HG03095 (cell line): Measurements from ENCODE around the gene OPCML.

ENCODE experiments used
- ATAC-seq: cut with Tn5 transposase; IDR thresholded peaks from one replicate; pipeline ENCODE4 v1.9.1; 2021; ENCODE audit warnings: moderate library complexity; ENCODE audit not compliant: unreplicated experiment

The OPCML gene

DNA sequence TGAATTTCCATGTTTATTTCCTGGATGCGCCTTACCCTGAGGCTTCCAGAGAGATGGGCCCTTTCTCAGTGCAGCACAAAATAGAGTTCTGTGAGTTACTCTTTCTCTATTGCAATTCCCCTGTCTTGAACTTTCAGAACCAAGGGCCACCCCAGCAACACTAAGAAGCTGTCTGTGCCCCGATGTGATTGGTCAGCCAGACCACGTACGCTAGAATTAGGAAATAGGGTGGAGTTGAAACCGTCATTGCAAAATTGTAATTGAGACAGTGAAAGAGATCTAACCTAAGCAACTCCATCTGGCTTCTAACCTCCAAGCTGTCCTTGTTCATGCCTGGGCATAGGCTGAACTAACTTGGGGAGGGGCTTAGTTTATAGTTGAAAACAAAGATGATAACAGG, 981.3 kb downstream of the OPCML start:
- ATAC-seq = no peak

DNA sequence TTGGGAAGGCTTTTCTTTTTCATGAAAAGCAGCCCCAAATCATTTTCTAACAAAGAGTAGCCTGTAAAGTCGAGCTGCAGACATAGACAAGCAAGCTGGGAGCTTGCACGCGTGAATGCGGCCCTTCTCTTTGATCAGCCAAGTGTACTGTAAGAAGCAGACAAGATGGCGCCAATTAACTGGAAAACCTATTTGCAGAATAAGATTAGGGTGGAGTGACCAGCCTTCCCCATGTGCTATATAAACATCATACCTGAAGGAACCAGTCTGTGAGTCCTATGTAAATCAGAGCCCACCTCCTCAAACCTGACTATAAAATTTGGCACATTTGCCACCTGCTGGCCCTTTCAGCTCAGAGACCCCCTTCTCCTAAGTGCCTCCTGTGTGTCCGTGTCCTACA, 982.7 kb downstream of the OPCML start:
- no peak for ATAC-seq

- no peak for ATAC-seq
These were observed 983.3 kb downstream of the OPCML start for GRCh38 chr11:132549001-132549400.

DNA sequence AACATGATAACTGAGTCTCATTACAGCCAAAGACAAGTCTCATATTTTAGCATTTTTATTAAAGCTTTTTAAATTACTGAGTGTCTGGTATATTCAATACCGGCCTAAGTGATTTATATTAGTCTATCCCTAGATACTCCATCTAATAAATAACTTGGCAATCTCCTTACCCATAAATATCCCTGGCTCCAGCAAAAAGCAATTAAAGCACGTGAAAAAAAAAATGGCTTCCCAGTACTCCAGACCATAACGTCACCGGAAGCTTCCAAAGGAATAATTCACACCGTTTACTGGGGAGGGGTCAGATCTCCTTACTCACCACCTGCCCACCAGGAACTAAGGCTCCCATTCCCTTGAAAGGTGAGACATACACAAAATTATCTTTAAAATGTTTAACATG, 988.3 kb downstream of the OPCML start:
- no peak for ATAC-seq

DNA sequence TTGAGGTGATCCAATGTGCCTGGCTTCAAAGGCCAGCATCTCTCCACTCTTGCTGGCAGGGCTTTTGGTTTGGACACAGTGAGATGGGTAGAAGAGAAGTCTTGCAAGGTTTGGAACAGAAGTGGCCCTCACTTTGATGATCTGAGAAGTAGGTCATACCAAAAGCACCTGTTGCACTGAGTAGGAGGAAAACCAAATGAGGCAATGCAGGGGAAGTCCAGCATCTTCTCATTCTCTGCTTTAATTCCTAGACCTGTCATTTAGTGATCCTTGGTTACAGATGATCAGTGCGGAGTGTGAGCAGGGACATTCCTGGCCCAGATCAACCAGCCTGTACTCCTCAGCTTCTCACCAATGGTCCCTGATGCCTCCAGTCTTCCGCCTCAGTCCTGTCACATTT, 990.5 kb downstream of the OPCML start:
- no peak for ATAC-seq

DNA sequence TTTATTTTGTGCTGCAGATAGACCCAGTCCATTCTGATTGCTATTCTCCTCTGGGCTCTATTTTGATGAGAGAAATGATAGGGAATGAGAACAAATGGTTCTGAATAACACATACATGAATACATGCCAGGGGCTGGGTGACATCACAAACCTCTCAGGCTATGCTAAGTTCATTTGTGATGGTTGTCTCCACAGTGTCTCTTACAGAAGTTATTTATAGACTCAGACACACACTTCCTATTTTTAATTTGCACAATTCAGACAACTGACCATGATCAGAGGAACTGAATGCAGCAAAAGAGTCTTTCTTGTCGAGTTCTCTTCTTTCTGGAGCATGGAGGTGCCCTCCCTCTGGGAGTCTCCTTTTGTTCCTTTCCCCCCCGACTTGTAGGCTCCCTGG, 991.7 kb downstream of the OPCML start:
- ATAC-seq = no peak

DNA sequence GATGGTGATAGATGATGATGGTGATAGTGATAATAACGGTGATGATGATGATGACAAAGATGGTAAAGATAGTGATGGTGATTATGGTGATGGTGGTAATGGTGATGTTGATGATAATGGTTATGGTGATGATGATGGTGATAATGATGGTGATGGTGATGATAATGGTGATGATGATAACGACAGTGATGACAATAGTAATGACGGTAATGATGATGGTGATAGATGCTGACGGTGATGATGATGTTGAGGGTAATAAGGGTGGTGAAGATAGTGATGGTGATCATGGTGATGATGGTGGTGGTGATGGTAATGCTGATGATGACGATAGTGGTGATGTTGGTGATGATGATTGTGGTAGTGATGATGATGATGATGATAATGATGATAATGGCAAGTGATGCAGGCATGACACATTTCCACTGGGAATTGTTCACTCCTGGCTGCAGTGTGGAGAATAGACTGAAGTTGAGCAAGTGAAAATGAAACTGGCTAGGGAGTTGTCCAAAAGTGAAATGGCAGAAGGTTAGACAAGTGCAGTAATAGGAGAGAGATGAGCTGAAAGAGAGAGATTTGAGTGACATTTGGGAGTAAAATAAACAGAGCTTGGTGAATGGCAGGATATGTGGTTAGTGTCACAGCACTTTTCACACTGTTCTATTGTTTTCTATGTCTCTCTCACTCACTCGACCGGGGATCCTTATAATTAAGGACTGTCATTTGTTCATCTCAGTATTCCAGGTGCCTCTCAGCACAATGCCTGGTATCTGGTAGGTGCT, 992.5 kb downstream of the OPCML start:
- ATAC-seq = no peak

- no peak for ATAC-seq
These were observed 993.7 kb downstream of the OPCML start for GRCh38 chr11:132538642-132539041.

- ATAC-seq = no peak
These were observed 996.5 kb downstream of the OPCML start for GRCh38 chr11:132535830-132536229.

GRCh38 chr11:132531921-132532320, 1000.4 kb downstream of the OPCML start:
- no peak for ATAC-seq

GRCh38 chr11:132528181-132528580, 1004.1 kb downstream of the OPCML start:
- no peak for ATAC-seq

GRCh38 chr11:132523929-132524328, 1008.4 kb downstream of the OPCML start:
- ATAC-seq = no peak

DNA sequence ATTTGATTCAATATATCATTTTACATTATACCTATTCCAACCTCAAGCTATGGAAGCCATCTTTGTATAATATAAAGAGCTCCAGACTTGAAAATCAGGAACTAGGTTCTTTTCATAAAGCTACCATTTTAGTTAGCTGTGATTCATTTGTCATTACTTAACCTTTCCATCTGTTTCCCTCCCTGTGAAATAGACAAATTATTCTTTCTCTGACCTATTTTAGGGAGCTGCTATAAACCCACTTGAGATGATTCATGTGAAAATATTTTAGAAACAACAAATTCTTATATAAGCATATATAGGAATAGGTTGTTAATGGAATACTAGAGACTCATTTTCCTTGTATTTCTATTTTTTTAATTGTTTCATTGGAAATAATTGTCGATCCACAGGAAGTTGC, 1012.1 kb downstream of the OPCML start:
- ATAC-seq = no peak

- ATAC-seq = no peak
These were observed 1013.0 kb downstream of the OPCML start for GRCh38 chr11:132519241-132519815.

DNA sequence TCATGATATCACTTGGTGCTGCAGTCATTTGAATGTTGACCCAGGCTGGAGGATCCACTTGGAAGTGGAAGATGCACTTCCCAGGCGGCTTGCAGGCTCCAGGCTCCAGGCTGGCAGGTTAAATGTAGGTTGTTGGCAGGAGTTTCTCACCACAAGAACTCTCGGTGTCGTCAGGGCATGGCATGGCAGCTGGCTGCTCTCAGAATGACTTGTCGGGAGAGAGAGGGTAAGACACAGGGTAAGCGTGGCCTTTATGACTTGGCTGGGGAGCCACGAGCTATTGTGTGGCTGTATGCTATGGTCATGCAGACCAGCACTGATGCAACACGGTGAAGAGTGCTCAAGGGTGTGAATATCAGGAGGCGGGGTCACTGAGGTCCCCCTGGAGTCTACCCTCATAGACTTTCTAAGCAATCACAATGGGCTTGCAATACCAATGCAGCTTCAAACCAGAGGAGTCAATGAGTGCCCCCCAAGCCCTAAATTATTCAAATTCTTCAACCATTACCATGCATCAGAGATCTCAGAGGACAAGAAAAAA, 1027.7 kb downstream of the OPCML start:
- no peak for ATAC-seq

DNA sequence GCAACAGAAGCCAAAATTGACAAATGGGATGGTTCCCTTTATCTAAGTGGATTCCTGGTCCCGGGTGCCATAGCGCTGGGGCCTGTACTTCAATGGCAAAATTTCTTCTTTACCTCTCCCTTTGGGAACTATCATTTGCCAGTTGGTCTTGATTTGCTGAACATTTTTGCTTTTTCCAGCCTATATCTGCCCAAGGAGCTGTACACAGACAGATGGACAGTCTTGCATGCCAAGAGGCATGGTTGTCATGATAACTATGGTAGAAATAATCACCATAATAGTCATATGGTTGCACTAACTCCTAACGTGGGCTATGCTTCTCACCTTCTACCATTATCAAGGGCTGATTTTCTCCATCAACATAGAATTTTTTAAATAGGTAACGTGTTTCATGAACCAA, 1030.9 kb downstream of the OPCML start:
- no peak for ATAC-seq

DNA sequence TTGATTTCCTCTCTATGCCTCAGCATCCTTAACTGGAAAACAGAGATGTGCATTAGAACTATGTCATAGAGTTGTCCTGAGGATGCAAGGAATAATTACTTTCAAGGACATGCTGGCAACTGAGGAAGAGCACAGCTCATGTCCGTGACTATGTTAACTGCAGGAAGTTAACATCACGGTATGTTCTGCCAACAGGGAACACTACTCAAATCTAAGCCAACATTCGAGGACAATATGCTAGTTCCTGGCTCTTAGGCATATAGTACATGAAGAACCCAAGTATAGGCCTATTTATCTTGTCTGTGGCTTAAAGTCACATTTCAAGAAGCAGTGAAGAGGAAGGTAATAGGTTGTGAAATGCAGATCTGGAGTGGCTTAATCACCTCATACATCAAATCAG, 1032.6 kb downstream of the OPCML start:
- ATAC-seq = no peak

DNA sequence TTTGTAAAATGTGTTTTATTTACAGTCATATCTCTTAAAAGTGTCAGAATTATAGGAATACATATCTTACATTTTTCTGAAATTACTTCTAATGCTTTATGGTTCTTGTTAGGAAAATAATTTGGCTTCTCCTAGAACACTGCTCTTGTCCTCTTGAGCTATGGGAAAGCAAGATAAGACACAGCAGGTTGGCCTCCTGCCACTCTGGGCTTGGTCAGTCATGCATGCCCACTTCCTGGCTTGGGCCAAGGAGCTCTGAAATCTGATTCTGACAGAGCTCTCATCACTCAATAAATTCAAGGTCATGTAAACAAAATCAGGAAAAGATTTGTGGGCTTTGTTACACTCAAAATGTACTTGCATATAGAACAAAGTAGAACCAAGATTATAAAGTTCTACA, 1036.0 kb downstream of the OPCML start:
- ATAC-seq = no peak

DNA sequence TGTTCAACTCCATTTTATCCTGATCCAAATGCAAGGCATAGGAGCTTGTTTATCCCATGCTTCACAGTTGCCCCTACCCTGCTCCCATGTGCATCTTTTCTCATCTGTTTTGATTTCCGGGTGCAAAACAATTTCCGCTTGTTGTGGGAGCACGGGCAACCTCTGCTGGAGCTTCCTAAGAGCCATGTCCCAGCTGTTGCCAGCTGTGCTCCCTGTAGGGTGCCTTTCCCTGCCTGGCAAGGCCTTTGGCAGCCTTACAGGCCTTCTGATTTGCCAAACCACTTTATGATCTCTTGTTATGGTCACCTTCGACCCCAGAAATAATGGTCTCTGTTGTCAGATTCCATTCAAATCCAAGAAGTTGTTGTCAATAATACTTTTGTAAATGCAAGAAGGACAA, 1038.5 kb downstream of the OPCML start:
- no peak for ATAC-seq

GRCh38 chr11:132490978-132491377, 1041.3 kb downstream of the OPCML start:
- ATAC-seq = no peak

DNA sequence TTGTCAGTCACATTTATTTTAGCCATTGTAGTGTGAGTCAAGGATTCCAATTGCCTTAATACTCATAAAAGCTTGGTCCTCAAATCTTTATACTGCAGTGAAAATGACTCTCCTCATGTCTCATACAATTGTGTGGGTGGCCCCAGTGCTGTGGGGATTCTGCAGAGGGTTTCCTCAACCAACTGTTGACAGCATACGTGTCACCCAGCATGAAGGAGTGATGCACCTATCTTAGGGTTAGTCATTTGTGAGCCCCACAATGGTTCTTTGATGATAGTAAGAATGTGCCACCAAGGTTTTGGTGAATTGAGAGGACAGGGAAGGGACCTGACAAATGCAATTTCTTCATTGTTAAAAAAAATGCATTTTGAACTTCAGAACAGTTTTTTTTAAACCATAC, 1046.2 kb downstream of the OPCML start:
- no peak for ATAC-seq

DNA sequence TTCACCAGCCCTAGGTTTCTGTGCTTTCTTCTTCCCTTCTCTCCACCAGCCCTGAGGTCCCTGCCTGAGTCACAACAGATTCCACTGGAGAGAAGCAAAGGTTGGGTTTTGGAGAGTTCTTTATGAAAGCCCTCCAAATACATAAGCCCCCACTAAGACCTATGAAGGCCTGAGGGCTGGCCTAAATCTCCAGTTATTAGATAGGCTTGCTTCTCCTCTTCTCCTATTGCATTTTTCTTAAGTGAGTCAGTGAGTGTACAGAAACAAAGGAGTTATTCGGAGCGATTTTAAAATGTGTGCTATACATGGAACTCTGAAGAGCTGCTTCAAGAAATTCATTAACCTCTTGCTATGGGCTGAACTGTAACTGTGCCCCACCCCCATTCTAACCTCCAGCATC, 1057.3 kb downstream of the OPCML start:
- ATAC-seq = no peak
